Measurements from ENCODE around the gene ANKMY1.

DNA sequence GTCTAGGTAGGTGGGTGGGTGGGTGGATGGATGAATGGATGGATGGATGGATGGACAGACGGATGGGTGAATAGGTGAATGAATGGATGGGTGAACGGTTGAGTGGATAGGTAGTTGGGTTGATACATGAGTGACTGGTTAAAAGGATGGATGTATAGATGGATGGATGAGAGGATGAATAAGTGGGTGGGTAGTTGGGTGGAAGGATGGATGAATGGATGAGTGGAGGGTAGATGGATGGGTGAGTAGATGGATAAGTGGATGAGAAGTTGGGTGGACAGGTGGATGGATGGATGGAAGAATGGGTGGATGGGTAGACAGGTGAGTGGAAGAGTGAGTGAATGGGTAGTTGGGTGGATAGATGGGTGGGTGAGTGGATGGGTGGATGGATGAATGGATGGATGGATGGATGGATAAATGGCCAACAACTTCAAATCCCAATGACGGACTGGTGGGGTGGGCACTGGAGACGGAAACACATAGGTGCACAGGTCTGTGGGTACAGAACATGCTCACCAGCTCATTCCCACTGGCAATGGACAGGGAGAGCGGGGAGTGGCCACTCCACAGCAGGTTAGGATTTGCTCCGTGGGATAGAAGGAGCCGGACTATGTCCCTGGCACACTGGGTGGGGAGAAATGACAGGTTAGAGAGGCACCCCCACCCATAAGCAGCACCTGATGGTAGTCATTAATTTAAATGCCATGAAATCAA lies 48.8 kb downstream of the ANKMY1 start:
- TF ChIP-seq, protein P1, sequence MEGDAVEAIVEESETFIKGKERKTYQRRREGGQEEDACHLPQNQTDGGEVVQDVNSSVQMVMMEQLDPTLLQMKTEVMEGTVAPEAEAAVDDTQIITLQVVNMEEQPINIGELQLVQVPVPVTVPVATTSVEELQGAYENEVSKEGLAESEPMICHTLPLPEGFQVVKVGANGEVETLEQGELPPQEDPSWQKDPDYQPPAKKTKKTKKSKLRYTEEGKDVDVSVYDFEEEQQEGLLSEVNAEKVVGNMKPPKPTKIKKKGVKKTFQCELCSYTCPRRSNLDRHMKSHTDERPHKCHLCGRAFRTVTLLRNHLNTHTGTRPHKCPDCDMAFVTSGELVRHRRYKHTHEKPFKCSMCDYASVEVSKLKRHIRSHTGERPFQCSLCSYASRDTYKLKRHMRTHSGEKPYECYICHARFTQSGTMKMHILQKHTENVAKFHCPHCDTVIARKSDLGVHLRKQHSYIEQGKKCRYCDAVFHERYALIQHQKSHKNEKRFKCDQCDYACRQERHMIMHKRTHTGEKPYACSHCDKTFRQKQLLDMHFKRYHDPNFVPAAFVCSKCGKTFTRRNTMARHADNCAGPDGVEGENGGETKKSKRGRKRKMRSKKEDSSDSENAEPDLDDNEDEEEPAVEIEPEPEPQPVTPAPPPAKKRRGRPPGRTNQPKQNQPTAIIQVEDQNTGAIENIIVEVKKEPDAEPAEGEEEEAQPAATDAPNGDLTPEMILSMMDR (conservative IDR thresholded peaks at IDR 0.05; ENCODE audit: low read length), result no peak
- no peak for TF ChIP-seq EZH2phosphoT487 (IDR thresholded peaks at IDR 0.05; ENCODE audit: borderline replicate concordance)
